Measurements from ENCODE around the gene TNFRSF8. TPM values are rescaled to one million over a fixed set of nuclear protein-coding genes. Genes with fewer than 3 reads are reported as not detected.

Gene TNFRSF8
- total RNA-seq, 1 donor from 2014 or later = 0.31 TPM

GRCh38 chr1:12148160-12148957, 85.3 kb downstream of the TNFRSF8 start:
- no peak overlapping the region for H3K27ac Mint-ChIP-seq
- peaks cover 16% of the 10 kb centered on the region for H3K4me1 Mint-ChIP-seq
- no peak for DNase-seq (ENCODE audit: low spot score in 2 of 2, unreplicated experiment in 2 of 2)
- H3K4me3 Mint-ChIP-seq = no peak overlapping the region
- TF ChIP-seq CTCF (IDR thresholded peaks at IDR 0.05; ENCODE audit: unreplicated experiment) = no peak
- no peaks in the 10 kb centered on the region for H3K27me3 Mint-ChIP-seq (ENCODE audit: low read depth)
- H3K36me3 Mint-ChIP-seq = peaks cover 1% of the 10 kb centered on the region
- H3K9me3 Mint-ChIP-seq = peaks cover 5% of the 10 kb centered on the region

GRCh38 chr1:12148958-12149790, 86.1 kb downstream of the TNFRSF8 start:
- H3K36me3 Mint-ChIP-seq = peaks cover 1% of the 10 kb centered on the region
- H3K27ac Mint-ChIP-seq = no peak overlapping the region
- H3K4me1 Mint-ChIP-seq = peaks cover 9% of the 10 kb centered on the region
- H3K4me3 Mint-ChIP-seq = no peak overlapping the region
- no peak for TF ChIP-seq CTCF (IDR thresholded peaks at IDR 0.05; ENCODE audit: unreplicated experiment)
- peaks cover 5% of the 10 kb centered on the region for H3K9me3 Mint-ChIP-seq
- DNase-seq (ENCODE audit: low spot score in 2 of 2, unreplicated experiment in 2 of 2) = no peak
- no peaks in the 10 kb centered on the region for H3K27me3 Mint-ChIP-seq (ENCODE audit: low read depth)

GRCh38 chr1:12149791-12150175, 86.7 kb downstream of the TNFRSF8 start:
- Mint-ChIP-seq H3K9me3 (peaks cover 5% of the 10 kb centered on the region), H3K36me3 (peaks cover 1% of the 10 kb centered on the region), H3K27me3 (ENCODE audit: low read depth) (no peaks in the 10 kb centered on the region), H3K4me1 (peaks cover 9% of the 10 kb centered on the region), H3K27ac (no peak overlapping the region), H3K4me3 (no peak overlapping the region)
- DNase-seq (ENCODE audit: low spot score in 2 of 2, unreplicated experiment in 2 of 2) = no peak
- TF ChIP-seq CTCF (IDR thresholded peaks at IDR 0.05; ENCODE audit: unreplicated experiment) = no peak

GRCh38 chr1:12150456-12151200, 87.5 kb downstream of the TNFRSF8 start:
- peaks cover 5% of the 10 kb centered on the region for H3K9me3 Mint-ChIP-seq
- no peak for DNase-seq (ENCODE audit: low spot score in 2 of 2, unreplicated experiment in 2 of 2)
- TF ChIP-seq CTCF (IDR thresholded peaks at IDR 0.05; ENCODE audit: unreplicated experiment) = no peak
- H3K27me3 Mint-ChIP-seq (ENCODE audit: low read depth) = no peaks in the 10 kb centered on the region
- H3K4me3 Mint-ChIP-seq = no peak overlapping the region
- H3K4me1 Mint-ChIP-seq = peaks cover 9% of the 10 kb centered on the region
- peaks cover 1% of the 10 kb centered on the region for H3K36me3 Mint-ChIP-seq
- no peak overlapping the region for H3K27ac Mint-ChIP-seq

GRCh38 chr1:12151465-12151864, 88.4 kb downstream of the TNFRSF8 start:
- Mint-ChIP-seq H3K9me3 (peaks cover 5% of the 10 kb centered on the region), H3K36me3 (peaks cover 1% of the 10 kb centered on the region), H3K27me3 (ENCODE audit: low read depth) (no peaks in the 10 kb centered on the region), H3K27ac (no peak overlapping the region), H3K4me3 (no peak overlapping the region), H3K4me1 (peaks cover 9% of the 10 kb centered on the region)
- no peak for TF ChIP-seq CTCF (IDR thresholded peaks at IDR 0.05; ENCODE audit: unreplicated experiment)
- no peak for DNase-seq (ENCODE audit: low spot score in 2 of 2, unreplicated experiment in 2 of 2)

Measured in mesothelial cell of epicardium (in vitro differentiated cells).